ENCODE data around the gene PKHD1.

DNA sequence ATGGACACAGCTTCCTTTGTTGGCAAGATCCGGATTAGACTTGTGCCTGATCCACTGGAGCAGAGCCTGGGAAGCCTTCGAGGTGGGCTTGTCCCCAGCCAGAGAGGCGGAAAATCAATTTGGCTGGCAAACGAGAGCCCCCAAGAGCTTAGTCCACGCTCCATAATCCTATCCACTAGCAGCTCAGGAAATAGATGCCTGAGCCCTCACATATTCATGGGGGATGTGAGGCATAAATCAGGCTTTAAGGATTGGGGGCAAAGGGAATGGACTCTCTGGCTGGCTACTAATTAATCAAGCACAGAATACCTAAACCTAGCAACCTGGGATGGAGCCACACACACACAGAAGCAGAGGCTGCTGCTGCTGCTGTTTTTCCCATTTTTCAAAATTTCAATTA lies 137.9 kb downstream of the PKHD1 start:
- no peak for TF ChIP-seq ARNTL (CRISPR knock-in tag; IDR thresholded peaks at IDR 0.05; ENCODE audit: borderline replicate concordance, low read depth)
- TF ChIP-seq, protein P1, sequence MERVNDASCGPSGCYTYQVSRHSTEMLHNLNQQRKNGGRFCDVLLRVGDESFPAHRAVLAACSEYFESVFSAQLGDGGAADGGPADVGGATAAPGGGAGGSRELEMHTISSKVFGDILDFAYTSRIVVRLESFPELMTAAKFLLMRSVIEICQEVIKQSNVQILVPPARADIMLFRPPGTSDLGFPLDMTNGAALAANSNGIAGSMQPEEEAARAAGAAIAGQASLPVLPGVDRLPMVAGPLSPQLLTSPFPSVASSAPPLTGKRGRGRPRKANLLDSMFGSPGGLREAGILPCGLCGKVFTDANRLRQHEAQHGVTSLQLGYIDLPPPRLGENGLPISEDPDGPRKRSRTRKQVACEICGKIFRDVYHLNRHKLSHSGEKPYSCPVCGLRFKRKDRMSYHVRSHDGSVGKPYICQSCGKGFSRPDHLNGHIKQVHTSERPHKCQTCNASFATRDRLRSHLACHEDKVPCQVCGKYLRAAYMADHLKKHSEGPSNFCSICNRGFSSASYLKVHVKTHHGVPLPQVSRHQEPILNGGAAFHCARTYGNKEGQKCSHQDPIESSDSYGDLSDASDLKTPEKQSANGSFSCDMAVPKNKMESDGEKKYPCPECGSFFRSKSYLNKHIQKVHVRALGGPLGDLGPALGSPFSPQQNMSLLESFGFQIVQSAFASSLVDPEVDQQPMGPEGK (CRISPR knock-in tag; IDR thresholded peaks at IDR 0.05; ENCODE audit: borderline replicate concordance), result no peak
- no peak for TF ChIP-seq ZNF8 (CRISPR knock-in tag; IDR thresholded peaks at IDR 0.05)
- no peak for TF ChIP-seq ZFP30 (CRISPR knock-in tag; IDR thresholded peaks at IDR 0.05)
- TF ChIP-seq, protein P2, sequence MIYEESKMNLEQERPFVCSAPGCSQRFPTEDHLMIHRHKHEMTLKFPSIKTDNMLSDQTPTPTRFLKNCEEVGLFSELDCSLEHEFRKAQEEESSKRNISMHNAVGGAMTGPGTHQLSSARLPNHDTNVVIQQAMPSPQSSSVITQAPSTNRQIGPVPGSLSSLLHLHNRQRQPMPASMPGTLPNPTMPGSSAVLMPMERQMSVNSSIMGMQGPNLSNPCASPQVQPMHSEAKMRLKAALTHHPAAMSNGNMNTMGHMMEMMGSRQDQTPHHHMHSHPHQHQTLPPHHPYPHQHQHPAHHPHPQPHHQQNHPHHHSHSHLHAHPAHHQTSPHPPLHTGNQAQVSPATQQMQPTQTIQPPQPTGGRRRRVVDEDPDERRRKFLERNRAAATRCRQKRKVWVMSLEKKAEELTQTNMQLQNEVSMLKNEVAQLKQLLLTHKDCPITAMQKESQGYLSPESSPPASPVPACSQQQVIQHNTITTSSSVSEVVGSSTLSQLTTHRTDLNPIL (CRISPR knock-in tag; IDR thresholded peaks at IDR 0.05; ENCODE audit: low read depth), result no peak
- no peak for TF ChIP-seq ISL1 (CRISPR knock-in tag; IDR thresholded peaks at IDR 0.05)
- no peak for TF ChIP-seq ZNF565 (CRISPR knock-in tag; conservative IDR thresholded peaks at IDR 0.05; ENCODE audit: low read depth)
- no peak for TF ChIP-seq ZNF70 (CRISPR knock-in tag; IDR thresholded peaks at IDR 0.05)
- no peak for TF ChIP-seq TOX (CRISPR knock-in tag; IDR thresholded peaks at IDR 0.05; ENCODE audit: borderline replicate concordance)
- no peak for TF ChIP-seq OSR1 (CRISPR knock-in tag; IDR thresholded peaks at IDR 0.05)
- no peak for TF ChIP-seq PPARA (CRISPR knock-in tag; IDR thresholded peaks at IDR 0.05; ENCODE audit: borderline replicate concordance)
- no peak for TF ChIP-seq ZFP3 (CRISPR knock-in tag; IDR thresholded peaks at IDR 0.05)
